Liver (tissue), 9 donors: ENCODE measurements around the gene EML1. TPM values are rescaled to one million over a fixed set of nuclear protein-coding genes. Genes with fewer than 3 reads are reported as not detected.

Experiments used
- DNase-seq: peaks from one replicate; pipeline ENCODE4 v3.0.0-alpha.2; 2017; ENCODE audit warnings: low spot score
- H3K27ac ChIP-seq, 2 donors: one replicate each; pipeline ENCODE4 v1.7.0; 2013; ENCODE audit warnings: inconsistent platforms in 2 of 2, low read length in 2 of 2, control low read depth in 1 of 2, low read depth in 1 of 2, mild to moderate bottlenecking in 1 of 2
- H3K27me3 ChIP-seq, 4 donors: one replicate each; pipeline versions ENCODE4 v1.6.1 to v1.7.0; 2013; ENCODE audit warnings: low read length in 3 of 4, inconsistent platforms in 1 of 4, mild to moderate bottlenecking in 1 of 4, moderate library complexity in 1 of 4; ENCODE audit not compliant: control insufficient read depth in 4 of 4, insufficient read depth in 4 of 4
- H3K36me3 ChIP-seq, 4 donors: one replicate each; pipeline versions ENCODE4 v1.6.1 to v1.7.0; 2013; ENCODE audit warnings: low read length in 3 of 4, mild to moderate bottlenecking in 3 of 4, low read depth in 1 of 4, moderate library complexity in 1 of 4; ENCODE audit not compliant: control insufficient read depth in 4 of 4, insufficient read depth in 3 of 4
- H3K4me1 ChIP-seq, 4 donors: one replicate each; pipeline versions ENCODE4 v1.6.1 to v1.7.0; 2013; ENCODE audit warnings: low read length in 3 of 4, mild to moderate bottlenecking in 3 of 4, moderate library complexity in 1 of 4; ENCODE audit not compliant: control insufficient read depth in 4 of 4, insufficient read depth in 4 of 4
- H3K4me3 ChIP-seq, 3 donors: one replicate each; pipeline versions ENCODE4 v1.6.1 to v1.7.0; 2013; ENCODE audit warnings: low read length in 3 of 3, control low read depth in 1 of 3, low read depth in 1 of 3, mild to moderate bottlenecking in 1 of 3
- H3K9ac ChIP-seq, 2 donors: one replicate each; pipeline ENCODE4 v1.7.0; 2013; ENCODE audit warnings: low read length in 2 of 2, mild to moderate bottlenecking in 2 of 2, moderate library complexity in 2 of 2, control low read depth in 1 of 2, low read depth in 1 of 2
- H3K9me3 ChIP-seq, 4 donors: one replicate each; pipeline versions ENCODE4 v1.6.1 to v1.7.0; 2013; ENCODE audit warnings: low read length in 3 of 4; ENCODE audit not compliant: control insufficient read depth in 4 of 4
- EGR1 ChIP-seq, 2 donors: IDR thresholded peaks; 2 replicates each; pipeline ENCODE4 v1.6.1; 2016 to 2018; ENCODE audit warnings: antibody characterized with exemption in 2 of 2, low read depth in 2 of 2
- FOXA1 ChIP-seq: IDR thresholded peaks from 2 replicates; pipeline ENCODE4 v1.6.1; 2016; ENCODE audit warnings: antibody characterized with exemption
- FOXA2 ChIP-seq: IDR thresholded peaks from 2 replicates; pipeline ENCODE4 v1.6.1; 2016; ENCODE audit warnings: antibody characterized with exemption
- GABPA ChIP-seq, 2 donors: IDR thresholded peaks in 1 of 2; conservative IDR thresholded peaks in 1 of 2; 2 replicates each; pipeline ENCODE4 v1.6.1; 2016; ENCODE audit warnings: antibody characterized with exemption in 2 of 2, mild to moderate bottlenecking in 1 of 2, moderate library complexity in 1 of 2
- HNF4A ChIP-seq, 2 donors: conservative IDR thresholded peaks; 2 replicates each; pipeline ENCODE4 v1.6.1; 2016; ENCODE audit warnings: antibody characterized with exemption in 2 of 2, mild to moderate bottlenecking in 2 of 2
- HNF4G ChIP-seq: IDR thresholded peaks from 2 replicates; pipeline ENCODE4 v1.6.1; 2016; ENCODE audit warnings: antibody characterized with exemption
- JUND ChIP-seq, 2 donors: IDR thresholded peaks; 2 replicates each; pipeline ENCODE4 v1.6.1; 2016; ENCODE audit warnings: antibody characterized with exemption in 2 of 2
- NR2F2 ChIP-seq: IDR thresholded peaks from 2 replicates; pipeline ENCODE4 v1.6.1; 2016; ENCODE audit warnings: antibody characterized with exemption
- RAD21 ChIP-seq, 2 donors: IDR thresholded peaks; 2 replicates each; pipeline ENCODE4 v1.6.1; 2016; ENCODE audit warnings: antibody characterized with exemption in 2 of 2, mild to moderate bottlenecking in 2 of 2
- RXRA ChIP-seq, 2 donors: IDR thresholded peaks; 2 replicates each; pipeline ENCODE4 v1.6.1; 2017 to 2018; ENCODE audit warnings: antibody characterized with exemption in 2 of 2, mild to moderate bottlenecking in 1 of 2
- SP1 ChIP-seq: IDR thresholded peaks from 2 replicates; pipeline ENCODE4 v1.6.1; 2018; ENCODE audit warnings: antibody characterized with exemption, mild to moderate bottlenecking
- TAF1 ChIP-seq: conservative IDR thresholded peaks from 2 replicates; pipeline ENCODE4 v1.6.1; 2016; ENCODE audit warnings: antibody characterized with exemption, mild to moderate bottlenecking
- YY1 ChIP-seq: IDR thresholded peaks from 2 replicates; pipeline ENCODE4 v1.6.1; 2016; ENCODE audit warnings: antibody characterized with exemption, mild to moderate bottlenecking
- whole genome bisulfite sequencing: extraction: QIAGEN DNeasy Blood & Tissue Kit; methylation state at CpG from one replicate; pipeline ENCODE4 v1.1.7; 2013; 5-methylcytosine and 5-hydroxymethylcytosine counted together
- polyA plus RNA-seq, 2 donors: library from polyadenylated mRNA; stranded (reverse) in 1 of 2; unstranded in 1 of 2; fragments of 200-250 nt in 1 of 2; fragments of >200 nt in 1 of 2; fragmentation: Nextera tagmentation in 1 of 2; extraction: Ambion mirVana in 1 of 2; gene quantifications; one replicate each; pipeline versions ENCODE4 v1.2.1 to v1.2.3, GENCODE V29; 2013 to 2015
- total RNA-seq, 2 donors: library from RNA; depleted of rRNA; stranded (reverse); fragments of >200 nt; gene quantifications; one replicate each; pipeline ENCODE4 v1.2.3, GENCODE V29; 2014
- TF ChIP-seq, protein P1 (sequence below): IDR thresholded peaks from 2 replicates; pipeline ENCODE4 v1.6.1; 2016; ENCODE audit warnings: antibody characterized with exemption
- TF ChIP-seq, protein P2 (sequence below): IDR thresholded peaks from 2 replicates; pipeline ENCODE4 v1.6.1; 2016; ENCODE audit warnings: antibody characterized with exemption
- TF ChIP-seq, protein P3 (sequence below): IDR thresholded peaks from 2 replicates; pipeline ENCODE4 v1.6.1; 2016; ENCODE audit warnings: antibody characterized with exemption
- TF ChIP-seq, protein P4 (sequence below): fragments of 150-350 bp; IDR thresholded peaks from 2 replicates; pipeline ENCODE4 v1.5.1; 2017; ENCODE audit warnings: improper control_type of control experiment, low read depth, low read length; ENCODE audit not compliant: missing input control
- TF ChIP-seq, protein P5 (sequence below): IDR thresholded peaks from 2 replicates; pipeline ENCODE4 v1.6.1; 2016; ENCODE audit warnings: antibody characterized with exemption, mild to moderate bottlenecking
- donor health status: healthy.
- donor health status: healthy.
- donor health status: healthy.
- donor health status: healthy.
- donor health status: healthy.

Gene EML1
- total and polyA plus RNA-seq, 4 donors, result 2.7 to 14.6 (median 4.6) TPM

DNA sequence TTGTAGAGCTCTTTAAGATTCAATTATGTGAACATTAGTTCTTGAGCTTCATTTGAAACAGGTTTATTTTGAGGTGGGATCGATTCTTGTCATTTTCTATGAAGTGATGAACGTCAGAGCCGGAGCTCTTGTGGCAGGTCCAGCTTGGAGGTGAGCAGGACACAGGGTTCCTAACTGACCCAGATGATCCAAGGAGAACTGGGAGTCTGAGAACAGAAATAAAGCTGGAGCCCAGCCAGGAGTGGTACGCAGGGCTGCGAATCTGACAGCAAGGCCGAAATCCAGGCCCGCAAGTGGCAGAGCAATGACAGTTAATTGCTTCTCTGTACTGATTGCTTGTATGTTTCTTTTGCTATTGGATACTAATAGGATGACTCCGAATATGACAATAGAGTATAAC, 46.5 kb downstream of the EML1 start:
- H3K4me1 ChIP-seq, result no peaks in the 10 kb centered on the region
- H3K27me3 ChIP-seq, result no peaks in the 10 kb centered on the region
- no peak overlapping the region for H3K9ac ChIP-seq
- no peak overlapping the region for H3K4me3 ChIP-seq
- TF ChIP-seq, protein P1, sequence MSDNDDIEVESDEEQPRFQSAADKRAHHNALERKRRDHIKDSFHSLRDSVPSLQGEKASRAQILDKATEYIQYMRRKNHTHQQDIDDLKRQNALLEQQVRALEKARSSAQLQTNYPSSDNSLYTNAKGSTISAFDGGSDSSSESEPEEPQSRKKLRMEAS, result no peak
- TF ChIP-seq FOXA2 (no peak), HNF4A (conservative IDR thresholded peaks at IDR 0.05) (no peak), TAF1 (no peak), EGR1 (IDR thresholded peaks at IDR 0.05; ENCODE audit: low read depth in 2 of 2) (no peak), HNF4G (no peak), RXRA (IDR thresholded peaks at IDR 0.05) (no peak), FOXA1 (no peak), JUND (IDR thresholded peaks at IDR 0.05) (no peak)
- TF ChIP-seq, protein P2, sequence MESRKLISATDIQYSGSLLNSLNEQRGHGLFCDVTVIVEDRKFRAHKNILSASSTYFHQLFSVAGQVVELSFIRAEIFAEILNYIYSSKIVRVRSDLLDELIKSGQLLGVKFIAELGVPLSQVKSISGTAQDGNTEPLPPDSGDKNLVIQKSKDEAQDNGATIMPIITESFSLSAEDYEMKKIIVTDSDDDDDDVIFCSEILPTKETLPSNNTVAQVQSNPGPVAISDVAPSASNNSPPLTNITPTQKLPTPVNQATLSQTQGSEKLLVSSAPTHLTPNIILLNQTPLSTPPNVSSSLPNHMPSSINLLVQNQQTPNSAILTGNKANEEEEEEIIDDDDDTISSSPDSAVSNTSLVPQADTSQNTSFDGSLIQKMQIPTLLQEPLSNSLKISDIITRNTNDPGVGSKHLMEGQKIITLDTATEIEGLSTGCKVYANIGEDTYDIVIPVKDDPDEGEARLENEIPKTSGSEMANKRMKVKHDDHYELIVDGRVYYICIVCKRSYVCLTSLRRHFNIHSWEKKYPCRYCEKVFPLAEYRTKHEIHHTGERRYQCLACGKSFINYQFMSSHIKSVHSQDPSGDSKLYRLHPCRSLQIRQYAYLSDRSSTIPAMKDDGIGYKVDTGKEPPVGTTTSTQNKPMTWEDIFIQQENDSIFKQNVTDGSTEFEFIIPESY, result no peak
- WGBS, result 89% methylated on average over 8 of the region's 8 CpGs
- no peaks in the 10 kb centered on the region for H3K9me3 ChIP-seq
- H3K36me3 ChIP-seq, result no peaks in the 10 kb centered on the region
- DNase-seq, result no peak
- no peak overlapping the region for H3K27ac ChIP-seq

DNA sequence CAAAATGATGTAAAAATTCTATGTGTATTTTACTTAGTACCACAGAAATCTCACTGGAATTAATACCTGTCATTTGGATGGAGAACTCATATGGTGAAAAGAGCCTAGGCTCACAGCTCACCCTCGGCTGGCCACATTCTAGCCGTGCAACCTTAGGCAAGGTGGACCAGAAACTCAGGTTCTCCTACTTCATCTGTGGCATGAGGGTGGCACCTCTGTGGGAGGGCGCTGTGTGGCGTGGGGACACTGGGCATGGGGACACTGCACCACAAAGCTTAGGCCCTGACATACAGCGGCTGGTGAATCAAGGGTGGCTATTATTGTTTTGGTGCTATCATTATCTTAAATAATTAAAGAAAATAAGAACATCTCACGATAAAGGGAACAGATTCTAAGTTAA, 47.1 kb downstream of the EML1 start:
- no peak overlapping the region for H3K9ac ChIP-seq
- no peak overlapping the region for H3K4me3 ChIP-seq
- H3K9me3 ChIP-seq, result no peaks in the 10 kb centered on the region
- TF ChIP-seq NR2F2 (no peak), GABPA (IDR thresholded peaks at IDR 0.05 in 1 of 2, conservative IDR thresholded peaks at IDR 0.05 in 1 of 2) (no peak), RAD21 (IDR thresholded peaks at IDR 0.05) (no peak), YY1 (no peak), SP1 (no peak), FOXA1 (no peak), EGR1 (IDR thresholded peaks at IDR 0.05; ENCODE audit: low read depth in 2 of 2) (no peak), RXRA (IDR thresholded peaks at IDR 0.05) (no peak), HNF4A (conservative IDR thresholded peaks at IDR 0.05) (no peak), JUND (IDR thresholded peaks at IDR 0.05) (no peak)
- TF ChIP-seq, protein P3, sequence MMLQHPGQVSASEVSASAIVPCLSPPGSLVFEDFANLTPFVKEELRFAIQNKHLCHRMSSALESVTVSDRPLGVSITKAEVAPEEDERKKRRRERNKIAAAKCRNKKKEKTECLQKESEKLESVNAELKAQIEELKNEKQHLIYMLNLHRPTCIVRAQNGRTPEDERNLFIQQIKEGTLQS, result no peak
- TF ChIP-seq, protein P2, result no peak
- TF ChIP-seq, protein P4, sequence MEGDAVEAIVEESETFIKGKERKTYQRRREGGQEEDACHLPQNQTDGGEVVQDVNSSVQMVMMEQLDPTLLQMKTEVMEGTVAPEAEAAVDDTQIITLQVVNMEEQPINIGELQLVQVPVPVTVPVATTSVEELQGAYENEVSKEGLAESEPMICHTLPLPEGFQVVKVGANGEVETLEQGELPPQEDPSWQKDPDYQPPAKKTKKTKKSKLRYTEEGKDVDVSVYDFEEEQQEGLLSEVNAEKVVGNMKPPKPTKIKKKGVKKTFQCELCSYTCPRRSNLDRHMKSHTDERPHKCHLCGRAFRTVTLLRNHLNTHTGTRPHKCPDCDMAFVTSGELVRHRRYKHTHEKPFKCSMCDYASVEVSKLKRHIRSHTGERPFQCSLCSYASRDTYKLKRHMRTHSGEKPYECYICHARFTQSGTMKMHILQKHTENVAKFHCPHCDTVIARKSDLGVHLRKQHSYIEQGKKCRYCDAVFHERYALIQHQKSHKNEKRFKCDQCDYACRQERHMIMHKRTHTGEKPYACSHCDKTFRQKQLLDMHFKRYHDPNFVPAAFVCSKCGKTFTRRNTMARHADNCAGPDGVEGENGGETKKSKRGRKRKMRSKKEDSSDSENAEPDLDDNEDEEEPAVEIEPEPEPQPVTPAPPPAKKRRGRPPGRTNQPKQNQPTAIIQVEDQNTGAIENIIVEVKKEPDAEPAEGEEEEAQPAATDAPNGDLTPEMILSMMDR, result no peak
- TF ChIP-seq, protein P1, result no peak
- TF ChIP-seq, protein P5, sequence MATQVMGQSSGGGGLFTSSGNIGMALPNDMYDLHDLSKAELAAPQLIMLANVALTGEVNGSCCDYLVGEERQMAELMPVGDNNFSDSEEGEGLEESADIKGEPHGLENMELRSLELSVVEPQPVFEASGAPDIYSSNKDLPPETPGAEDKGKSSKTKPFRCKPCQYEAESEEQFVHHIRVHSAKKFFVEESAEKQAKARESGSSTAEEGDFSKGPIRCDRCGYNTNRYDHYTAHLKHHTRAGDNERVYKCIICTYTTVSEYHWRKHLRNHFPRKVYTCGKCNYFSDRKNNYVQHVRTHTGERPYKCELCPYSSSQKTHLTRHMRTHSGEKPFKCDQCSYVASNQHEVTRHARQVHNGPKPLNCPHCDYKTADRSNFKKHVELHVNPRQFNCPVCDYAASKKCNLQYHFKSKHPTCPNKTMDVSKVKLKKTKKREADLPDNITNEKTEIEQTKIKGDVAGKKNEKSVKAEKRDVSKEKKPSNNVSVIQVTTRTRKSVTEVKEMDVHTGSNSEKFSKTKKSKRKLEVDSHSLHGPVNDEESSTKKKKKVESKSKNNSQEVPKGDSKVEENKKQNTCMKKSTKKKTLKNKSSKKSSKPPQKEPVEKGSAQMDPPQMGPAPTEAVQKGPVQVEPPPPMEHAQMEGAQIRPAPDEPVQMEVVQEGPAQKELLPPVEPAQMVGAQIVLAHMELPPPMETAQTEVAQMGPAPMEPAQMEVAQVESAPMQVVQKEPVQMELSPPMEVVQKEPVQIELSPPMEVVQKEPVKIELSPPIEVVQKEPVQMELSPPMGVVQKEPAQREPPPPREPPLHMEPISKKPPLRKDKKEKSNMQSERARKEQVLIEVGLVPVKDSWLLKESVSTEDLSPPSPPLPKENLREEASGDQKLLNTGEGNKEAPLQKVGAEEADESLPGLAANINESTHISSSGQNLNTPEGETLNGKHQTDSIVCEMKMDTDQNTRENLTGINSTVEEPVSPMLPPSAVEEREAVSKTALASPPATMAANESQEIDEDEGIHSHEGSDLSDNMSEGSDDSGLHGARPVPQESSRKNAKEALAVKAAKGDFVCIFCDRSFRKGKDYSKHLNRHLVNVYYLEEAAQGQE, result no peak
- no peaks in the 10 kb centered on the region for H3K27me3 ChIP-seq
- H3K27ac ChIP-seq, result no peak overlapping the region
- H3K4me1 ChIP-seq, result no peaks in the 10 kb centered on the region
- H3K36me3 ChIP-seq, result no peaks in the 10 kb centered on the region
- 95% methylated on average over 6 of the region's 6 CpGs for WGBS
- no peak for DNase-seq
